Measurements from ENCODE around the gene PRADC1.

The PRADC1 gene

GRCh38 chr2:73258186-73258912, 25.3 kb upstream of the PRADC1 start:
- no peak for DNase-seq

GRCh38 chr2:73257425-73258125, 24.5 kb upstream of the PRADC1 start:
- DNase-seq, result no peak

- DNase-seq, result no peak
Observed at GRCh38 chr2:73257021-73257420, 24.0 kb upstream of the PRADC1 start.

- DNase-seq, result no peak
Observed at GRCh38 chr2:73256618-73256922, 23.5 kb upstream of the PRADC1 start.

GRCh38 chr2:73255907-73256617, 23.0 kb upstream of the PRADC1 start:
- DNase-seq, result no peak

GRCh38 chr2:73255007-73255644, 22.1 kb upstream of the PRADC1 start:
- no peak for DNase-seq

- DNase-seq, result no peak
Observed at GRCh38 chr2:73254343-73255006, 21.4 kb upstream of the PRADC1 start.

GRCh38 chr2:73253901-73254300, 20.9 kb upstream of the PRADC1 start:
- no peak for DNase-seq

- DNase-seq, result no peak
Observed at GRCh38 chr2:73253400-73253799, 20.4 kb upstream of the PRADC1 start.

GRCh38 chr2:73252238-73253027, 19.4 kb upstream of the PRADC1 start:
- DNase-seq, result no peak

- no peak for DNase-seq
Observed at GRCh38 chr2:73250872-73251846, 18.1 kb upstream of the PRADC1 start.

GRCh38 chr2:73249636-73250035, 16.6 kb upstream of the PRADC1 start:
- no peak for DNase-seq

- no peak for DNase-seq
Observed at GRCh38 chr2:73246850-73247249, 13.8 kb upstream of the PRADC1 start.

- DNase-seq, result no peak
Observed at GRCh38 chr2:73244580-73244979, 11.5 kb upstream of the PRADC1 start.

GRCh38 chr2:73243884-73244570, 11.0 kb upstream of the PRADC1 start:
- DNase-seq, result no peak

GRCh38 chr2:73239776-73240175, 6.7 kb upstream of the PRADC1 start:
- DNase-seq, result no peak

GRCh38 chr2:73238976-73239375, 5.9 kb upstream of the PRADC1 start:
- no peak for DNase-seq

GRCh38 chr2:73238149-73238548, 5.1 kb upstream of the PRADC1 start:
- DNase-seq, result no peak

GRCh38 chr2:73237168-73237567, 4.1 kb upstream of the PRADC1 start:
- DNase-seq, result no peak

GRCh38 chr2:73235315-73236028, 2.4 kb upstream of the PRADC1 start:
- DNase-seq, result no peak

All from right forelimb (tissue), 1 donor.